IMR-90 (cell line): Measurements from ENCODE around the gene ST7. TPM values are rescaled to one million over a fixed set of nuclear protein-coding genes. Genes with fewer than 3 reads are reported as not detected.

Experiments used
- ATAC-seq: fragments of 200-7000 bp; cut with Tn5 transposase; 2 replicates; pipeline ENCODE4 v1.9.1; 2020; ENCODE audit warnings: low read depth, mild to moderate bottlenecking, moderate library complexity
- BruUV-seq: library from RNA; stranded (reverse); fragments of 400-500 nt; replicated peaks from 2 replicates; lab custom pipeline; 2021; lab: Mats Ljungman, UMichigan
- CTCF ChIA-PET: fragments of 300-600 bp; formaldehyde crosslinking; extraction: SDS; loops from one replicate; lab custom pipeline; 2021; ENCODE audit warnings: antibody characterized with exemption; lab: Yijun Ruan, JAX
- POLR2A ChIA-PET: fragments of 300-600 bp; sonication (Branson Sonifier 250); formaldehyde crosslinking; loops from one replicate; lab custom pipeline; 2022; ENCODE audit warnings: antibody characterized with exemption; ENCODE audit not compliant: unreplicated experiment; lab: Charles Lee
- DNase-seq: peaks from one replicate; pipeline ENCODE4 v3.0.0; 2013
- H2AFZ ChIP-seq: replicated peaks from 2 replicates; pipeline ENCODE3; 2013; ENCODE audit warnings: low read length, mild to moderate bottlenecking; ENCODE audit not compliant: poor library complexity
- H2AK5ac ChIP-seq: 2 replicates; pipeline ENCODE4 v1.6.1; 2013; ENCODE audit warnings: low read depth, low read length, inconsistent platforms
- H2AK9ac ChIP-seq: replicated peaks from 2 replicates; pipeline ENCODE3; 2013; ENCODE audit warnings: mild to moderate bottlenecking, low read depth, low read length, moderate library complexity; ENCODE audit not compliant: poor library complexity
- H2BK120ac ChIP-seq: 2 replicates; pipeline ENCODE4 v1.6.1; 2013; ENCODE audit warnings: low read depth, low read length, inconsistent platforms
- H2BK15ac ChIP-seq: 3 replicates; pipeline ENCODE4 v1.6.1; 2013; ENCODE audit warnings: low read depth, low read length, inconsistent platforms
- H2BK20ac ChIP-seq: 2 replicates; pipeline ENCODE4 v1.6.1; 2013; ENCODE audit warnings: low read depth, mild to moderate bottlenecking, inconsistent platforms, low read length, moderate library complexity
- H2BK5ac ChIP-seq: 2 replicates; pipeline ENCODE4 v1.6.1; 2013; ENCODE audit warnings: mild to moderate bottlenecking, low read depth, low read length, inconsistent platforms; ENCODE audit not compliant: poor library complexity, severe bottlenecking
- H3K14ac ChIP-seq: replicated peaks from 2 replicates; pipeline ENCODE4 v1.6.1; 2013; ENCODE audit warnings: low read depth, low read length, inconsistent platforms
- H3K18ac ChIP-seq: 2 replicates; pipeline ENCODE4 v1.6.1; 2013; ENCODE audit warnings: low read depth, low read length, control low read depth
- H3K23ac ChIP-seq: 2 replicates; pipeline ENCODE4 v1.6.1; 2013; ENCODE audit warnings: low read depth, low read length, inconsistent platforms
- H3K27ac ChIP-seq: 2 replicates; pipeline ENCODE4 v1.5.1; 2013; ENCODE audit warnings: mild to moderate bottlenecking, control low read depth, low read length; ENCODE audit not compliant: insufficient read depth
- H3K27me3 ChIP-seq: 2 replicates; pipeline ENCODE4 v1.6.1; 2013; ENCODE audit warnings: low read length; ENCODE audit not compliant: control insufficient read depth, insufficient read depth
- H3K36me3 ChIP-seq: 2 replicates; pipeline ENCODE4 v1.6.1; 2013; ENCODE audit warnings: low read length, mixed read lengths; ENCODE audit not compliant: control insufficient read depth, insufficient read depth
- H3K4ac ChIP-seq: 2 replicates; pipeline ENCODE4 v1.6.1; 2013; ENCODE audit warnings: low read depth, low read length, inconsistent platforms
- H3K4me1 ChIP-seq: 2 replicates; pipeline ENCODE4 v1.6.1; 2013; ENCODE audit warnings: low read length, mixed read lengths; ENCODE audit not compliant: control insufficient read depth, insufficient read depth
- H3K4me2 ChIP-seq: 2 replicates; pipeline ENCODE4 v1.6.1; 2013; ENCODE audit warnings: low read depth, mild to moderate bottlenecking, control low read depth, low read length, moderate library complexity
- H3K4me3 ChIP-seq: 2 replicates; pipeline ENCODE4 v1.5.1; 2013; ENCODE audit warnings: low read depth, mild to moderate bottlenecking, control low read depth, low read length, moderate library complexity; ENCODE audit not compliant: insufficient read depth
- H3K56ac ChIP-seq: 2 replicates; pipeline ENCODE4 v1.6.1; 2013; ENCODE audit warnings: low read length, inconsistent platforms; ENCODE audit not compliant: insufficient read depth; ENCODE audit errors: extremely low read depth
- H3K79me1 ChIP-seq, 2 experiments: 2 replicates each; pipeline ENCODE4 v1.6.1; 2013; ENCODE audit warnings: low read length in 2 of 2, inconsistent platforms in 1 of 2, low read depth in 1 of 2
- H3K9ac ChIP-seq: 2 replicates; pipeline ENCODE4 v1.6.1; 2013; ENCODE audit warnings: low read depth, low read length, control low read depth
- H3K9me1 ChIP-seq: 2 replicates; pipeline ENCODE4 v1.6.1; 2013; ENCODE audit warnings: low read length, inconsistent platforms; ENCODE audit not compliant: insufficient read depth
- H3K9me3 ChIP-seq: 2 replicates; pipeline ENCODE4 v1.6.1; 2013; ENCODE audit warnings: low read length; ENCODE audit not compliant: control insufficient read depth, insufficient read depth
- H4K20me1 ChIP-seq: 2 replicates; pipeline ENCODE4 v1.6.1; 2013; ENCODE audit warnings: low read length, inconsistent platforms; ENCODE audit not compliant: insufficient read depth
- H4K5ac ChIP-seq: 2 replicates; pipeline ENCODE4 v1.6.1; 2013; ENCODE audit warnings: mild to moderate bottlenecking, low read depth, low read length, control low read depth
- H4K8ac ChIP-seq, 2 experiments: 2 replicates each; pipeline ENCODE4 v1.6.1; 2013; ENCODE audit warnings: low read depth in 2 of 2, low read length in 2 of 2, control low read depth in 1 of 2, inconsistent platforms in 1 of 2
- H4K91ac ChIP-seq: 2 replicates; pipeline ENCODE4 v1.6.1; 2013; ENCODE audit warnings: low read depth, low read length, inconsistent platforms; ENCODE audit not compliant: insufficient read depth
- BHLHE40 ChIP-seq: fragments of 150-350 bp; IDR thresholded peaks from 2 replicates; pipeline ENCODE4 v1.6.1; 2016; ENCODE audit warnings: mild to moderate bottlenecking, low read depth, low read length
- CEBPB ChIP-seq: IDR thresholded peaks from 2 replicates; pipeline ENCODE4 v1.6.1; 2012; ENCODE audit warnings: low read depth, low read length, improper control_type of control experiment
- FOS ChIP-seq: fragments of 150-350 bp; IDR thresholded peaks from 2 replicates; pipeline ENCODE4 v1.6.1; 2016; ENCODE audit warnings: low read depth, low read length
- MAFK ChIP-seq: IDR thresholded peaks from 2 replicates; pipeline ENCODE4 v1.6.1; 2012; ENCODE audit warnings: low read depth, low read length, improper control_type of control experiment
- MAZ ChIP-seq: IDR thresholded peaks from 2 replicates; pipeline ENCODE4 v1.6.1; 2012; ENCODE audit warnings: low read depth, mild to moderate bottlenecking, low read length, improper control_type of control experiment, moderate library complexity, borderline replicate concordance
- POLR2A ChIP-seq: IDR thresholded peaks from 2 replicates; pipeline ENCODE4 v1.6.1; 2012; ENCODE audit warnings: mild to moderate bottlenecking, low read depth, low read length
- SMC3 ChIP-seq: fragments of 150-350 bp; IDR thresholded peaks from 2 replicates; pipeline ENCODE4 v1.6.1; 2016; ENCODE audit warnings: low read depth, mild to moderate bottlenecking, antibody characterized with exemption, low read length, moderate library complexity
- USF2 ChIP-seq: fragments of 150-350 bp; IDR thresholded peaks from 2 replicates; pipeline ENCODE4 v1.6.1; 2017; ENCODE audit warnings: mild to moderate bottlenecking, antibody characterized with exemption, low read length, low read depth
- WGBS, 2 experiments: methylation state at CpG; one replicate each; pipeline versions ENCODE4 v1.1.5 to v1.1.7; 2013; ENCODE audit warnings: missing lambda C conversion rate in 2 of 2; ENCODE audit not compliant: insufficient read length in 1 of 2; ENCODE audit errors: extremely low coverage in 2 of 2; 5-methylcytosine and 5-hydroxymethylcytosine counted together
- dilution Hi-C: fragments of 300-500 bp; cut with HindIII; formaldehyde crosslinking; loops from one replicate; pipeline ENCODE4 v1.14.3; 2018; ENCODE audit warnings: low sequenced_read_pairs; ENCODE audit not compliant: unreplicated experiment
- in situ Hi-C: fragments of 300-500 bp; cut with MboI; formaldehyde crosslinking; loops from 3 replicates; pipeline ENCODE4 v1.14.3; 2019; ENCODE audit warnings: low sequenced_read_pairs, inconsistent platforms, mixed read lengths
- intact Hi-C: fragments of 100-400 bp; cut with micrococcal nuclease; formaldehyde crosslinking; loops from 2 replicates; pipeline ENCODE4 v1.10.0; 2022
- polyA plus RNA-seq, 3 experiments: library from polyadenylated mRNA; depleted of rRNA; stranded (reverse); fragments of >200 nt; gene quantifications; 2 replicates each; pipeline ENCODE4 v1.2.3, GENCODE V29; 2012; ENCODE audit warnings: low replicate concordance in 1 of 3
- total RNA-seq: library from RNA; depleted of rRNA; stranded (reverse); fragments of >200 nt; gene quantifications from 2 replicates; pipeline ENCODE4 v1.2.3, GENCODE V29; 2012
- TF ChIP-seq, protein P1 (sequence below): conservative IDR thresholded peaks from 2 replicates; pipeline ENCODE4 v1.5.1; 2012; ENCODE audit warnings: mild to moderate bottlenecking, low read depth, low read length, improper control_type of control experiment
- TF ChIP-seq, protein P2 (sequence below): fragments of 150-350 bp; IDR thresholded peaks from 2 replicates; pipeline ENCODE4 v1.6.1; 2016; ENCODE audit warnings: low read depth, mild to moderate bottlenecking, low read length, moderate library complexity, borderline replicate concordance

The ST7 gene
- total and polyA plus RNA-seq, 2 of the 4 experiments (the other 2 are of a cell fraction) = 18.6 to 26.0 TPM

- intact Hi-C loops (no loop called here), in situ Hi-C loops (no loop called here), dilution Hi-C loops (no loop called here)
- CTCF ChIA-PET = interaction anchor here (0.6 kb wide), 1 partner anchor 30 kb away, joined by 4 read pairs; no protein-coding TSS in a partner anchor
- H3K9ac ChIP-seq = no peak overlapping the region
- H2BK5ac ChIP-seq = no peak overlapping the region
- H3K27me3 ChIP-seq = no peaks in the 10 kb centered on the region
- H2BK20ac ChIP-seq = no peak overlapping the region
- no peaks in the 10 kb centered on the region for H4K20me1 ChIP-seq
- H4K8ac ChIP-seq = no peak overlapping the region
- no peak overlapping the region for H2BK15ac ChIP-seq
- no CpG with 5 or more reads among the region's 2 CpGs for WGBS, 2 experiments
- DNase-seq = no peak
- H3K4me3 ChIP-seq = no peak overlapping the region
- no peak overlapping the region for H3K18ac ChIP-seq
- H3K9me1 ChIP-seq = peaks cover 2% of the 10 kb centered on the region; the same call in 1 of the 2 replicates
- H3K4ac ChIP-seq = no peak overlapping the region
- no peak overlapping the region for H3K4me2 ChIP-seq
- no peak overlapping the region for H3K23ac ChIP-seq
- ATAC-seq = no peak
- no peak overlapping the region for H3K27ac ChIP-seq
- H2AK5ac ChIP-seq = no peak overlapping the region
- no peaks in the 10 kb centered on the region for H3K79me1 ChIP-seq
- H3K36me3 ChIP-seq = peaks cover 2% of the 10 kb centered on the region; the same call in 1 of the 2 replicates
- no peak overlapping the region for H2AK9ac ChIP-seq
- H2AFZ ChIP-seq = no peak overlapping the region
- H2BK120ac ChIP-seq = no peak overlapping the region
- no peaks in the 10 kb centered on the region for H3K4me1 ChIP-seq
- no peak overlapping the region for H4K91ac ChIP-seq
- H4K5ac ChIP-seq = no peak overlapping the region
- POLR2A ChIA-PET = no interaction called here
- BruUV-seq = no TSS peak
- no peak overlapping the region for H3K56ac ChIP-seq
- H3K9me3 ChIP-seq = no peaks in the 10 kb centered on the region
- TF ChIP-seq BHLHE40 (no peak), MAZ (no peak), SMC3 (no peak), FOS (no peak), MAFK (no peak), POLR2A (no peak), CEBPB (no peak), USF2 (no peak)
- TF ChIP-seq, protein P1, sequence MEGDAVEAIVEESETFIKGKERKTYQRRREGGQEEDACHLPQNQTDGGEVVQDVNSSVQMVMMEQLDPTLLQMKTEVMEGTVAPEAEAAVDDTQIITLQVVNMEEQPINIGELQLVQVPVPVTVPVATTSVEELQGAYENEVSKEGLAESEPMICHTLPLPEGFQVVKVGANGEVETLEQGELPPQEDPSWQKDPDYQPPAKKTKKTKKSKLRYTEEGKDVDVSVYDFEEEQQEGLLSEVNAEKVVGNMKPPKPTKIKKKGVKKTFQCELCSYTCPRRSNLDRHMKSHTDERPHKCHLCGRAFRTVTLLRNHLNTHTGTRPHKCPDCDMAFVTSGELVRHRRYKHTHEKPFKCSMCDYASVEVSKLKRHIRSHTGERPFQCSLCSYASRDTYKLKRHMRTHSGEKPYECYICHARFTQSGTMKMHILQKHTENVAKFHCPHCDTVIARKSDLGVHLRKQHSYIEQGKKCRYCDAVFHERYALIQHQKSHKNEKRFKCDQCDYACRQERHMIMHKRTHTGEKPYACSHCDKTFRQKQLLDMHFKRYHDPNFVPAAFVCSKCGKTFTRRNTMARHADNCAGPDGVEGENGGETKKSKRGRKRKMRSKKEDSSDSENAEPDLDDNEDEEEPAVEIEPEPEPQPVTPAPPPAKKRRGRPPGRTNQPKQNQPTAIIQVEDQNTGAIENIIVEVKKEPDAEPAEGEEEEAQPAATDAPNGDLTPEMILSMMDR = no peak
- TF ChIP-seq, protein P2, sequence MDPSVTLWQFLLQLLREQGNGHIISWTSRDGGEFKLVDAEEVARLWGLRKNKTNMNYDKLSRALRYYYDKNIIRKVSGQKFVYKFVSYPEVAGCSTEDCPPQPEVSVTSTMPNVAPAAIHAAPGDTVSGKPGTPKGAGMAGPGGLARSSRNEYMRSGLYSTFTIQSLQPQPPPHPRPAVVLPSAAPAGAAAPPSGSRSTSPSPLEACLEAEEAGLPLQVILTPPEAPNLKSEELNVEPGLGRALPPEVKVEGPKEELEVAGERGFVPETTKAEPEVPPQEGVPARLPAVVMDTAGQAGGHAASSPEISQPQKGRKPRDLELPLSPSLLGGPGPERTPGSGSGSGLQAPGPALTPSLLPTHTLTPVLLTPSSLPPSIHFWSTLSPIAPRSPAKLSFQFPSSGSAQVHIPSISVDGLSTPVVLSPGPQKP = no peak
- H3K14ac ChIP-seq = no peak overlapping the region
Observed at GRCh38 chr7:117183729-117184128, 230.4 kb downstream of the ST7 start.
